ENCODE measurements around the gene EYA3.

The EYA3 gene

GRCh38 chr1:28085129-28085528, 3.3 kb downstream of the EYA3 start:
- no peak for DNase-seq
- TF ChIP-seq EZH2 (IDR thresholded peaks at IDR 0.05; ENCODE audit: borderline replicate concordance, low read depth, low read length, severe bottlenecking) (no peak), CTCF (IDR thresholded peaks at IDR 0.05; ENCODE audit: borderline replicate concordance, extremely low read depth, low read length, poor library complexity, severe bottlenecking) (no peak)
- H3K79me2 ChIP-seq (ENCODE audit: insufficient read depth, low read length): peaks cover 79% of the 10 kb centered on the region
- H3K27ac ChIP-seq (ENCODE audit: low read length): no peak overlapping the region
- no peak overlapping the region for H3K9ac ChIP-seq (ENCODE audit: low read depth, low read length)
- H3K9me3 ChIP-seq (ENCODE audit: insufficient read depth, low read length, severe bottlenecking): no peaks in the 10 kb centered on the region
- ATAC-seq (ENCODE audit: insufficient read depth, low read depth): no peak
- H3K4me3 ChIP-seq (ENCODE audit: low read depth in 1 of 2, low read length in 2 of 2): no peak overlapping the region
- H3K4me1 ChIP-seq (ENCODE audit: insufficient read depth, low read length): peaks cover 37% of the 10 kb centered on the region
- peaks cover 3% of the 10 kb centered on the region; the same call in 1 of the 2 replicates for H4K20me1 ChIP-seq (ENCODE audit: insufficient read depth, low read length)
- no peak overlapping the region for H2AFZ ChIP-seq (ENCODE audit: low read depth, low read length)
- H3K27me3 ChIP-seq (ENCODE audit: insufficient read depth, low read length, poor library complexity): no peaks in the 10 kb centered on the region
- H3K4me2 ChIP-seq (ENCODE audit: insufficient read depth, low read length): peak overlapping the region; percentile 86; the same call in 1 of the 2 replicates
- peaks cover 3% of the 10 kb centered on the region; the same call in 1 of the 2 replicates for H3K36me3 ChIP-seq (ENCODE audit: insufficient read depth, low read length)

GRCh38 chr1:28083876-28084275, 4.5 kb downstream of the EYA3 start:
- ATAC-seq (ENCODE audit: insufficient read depth, low read depth) (no peak), DNase-seq (no peak)
- Histone ChIP-seq H3K27me3 (ENCODE audit: insufficient read depth, low read length, poor library complexity) (no peaks in the 10 kb centered on the region), H3K9ac (ENCODE audit: low read depth, low read length) (no peak overlapping the region), H2AFZ (ENCODE audit: low read depth, low read length) (no peak overlapping the region), H3K4me2 (ENCODE audit: insufficient read depth, low read length) (no peak overlapping the region), H3K27ac (ENCODE audit: low read length) (no peak overlapping the region), H3K4me3 (ENCODE audit: low read depth in 1 of 2, low read length in 2 of 2) (no peak overlapping the region), H3K9me3 (ENCODE audit: insufficient read depth, low read length, severe bottlenecking) (no peaks in the 10 kb centered on the region), H4K20me1 (ENCODE audit: insufficient read depth, low read length) (peaks cover 3% of the 10 kb centered on the region; the same call in 1 of the 2 replicates), H3K4me1 (ENCODE audit: insufficient read depth, low read length) (peaks cover 32% of the 10 kb centered on the region), H3K79me2 (ENCODE audit: insufficient read depth, low read length) (peaks cover 91% of the 10 kb centered on the region), H3K36me3 (ENCODE audit: insufficient read depth, low read length) (peaks cover 11% of the 10 kb centered on the region; the same call in 1 of the 2 replicates)
- no peak for TF ChIP-seq CTCF (IDR thresholded peaks at IDR 0.05; ENCODE audit: borderline replicate concordance, extremely low read depth, low read length, poor library complexity, severe bottlenecking)
- no peak for TF ChIP-seq EZH2 (IDR thresholded peaks at IDR 0.05; ENCODE audit: borderline replicate concordance, low read depth, low read length, severe bottlenecking)

GRCh38 chr1:28078680-28079626, 9.5 kb downstream of the EYA3 start:
- Histone ChIP-seq H3K4me1 (ENCODE audit: insufficient read depth, low read length) (no peaks in the 10 kb centered on the region), H3K9me3 (ENCODE audit: insufficient read depth, low read length, severe bottlenecking) (no peaks in the 10 kb centered on the region), H3K36me3 (ENCODE audit: insufficient read depth, low read length) (peaks cover 13% of the 10 kb centered on the region; the same call in 1 of the 2 replicates), H3K27ac (ENCODE audit: low read length) (no peak overlapping the region), H3K79me2 (ENCODE audit: insufficient read depth, low read length) (peaks cover 88% of the 10 kb centered on the region), H3K27me3 (ENCODE audit: insufficient read depth, low read length, poor library complexity) (no peaks in the 10 kb centered on the region), H2AFZ (ENCODE audit: low read depth, low read length) (no peak overlapping the region), H3K4me2 (ENCODE audit: insufficient read depth, low read length) (no peak overlapping the region), H3K4me3 (ENCODE audit: low read depth in 1 of 2, low read length in 2 of 2) (no peak overlapping the region), H4K20me1 (ENCODE audit: insufficient read depth, low read length) (peaks cover 2% of the 10 kb centered on the region; the same call in 1 of the 2 replicates), H3K9ac (ENCODE audit: low read depth, low read length) (no peak overlapping the region)
- DNase-seq: no peak
- ATAC-seq (ENCODE audit: insufficient read depth, low read depth): no peak
- no peak for TF ChIP-seq CTCF (IDR thresholded peaks at IDR 0.05; ENCODE audit: borderline replicate concordance, extremely low read depth, low read length, poor library complexity, severe bottlenecking)
- no peak for TF ChIP-seq EZH2 (IDR thresholded peaks at IDR 0.05; ENCODE audit: borderline replicate concordance, low read depth, low read length, severe bottlenecking)

Data from DND-41 (cell line).